ENCODE measurements around the gene CIDEB. TPM values are rescaled to one million over a fixed set of nuclear protein-coding genes. Genes with fewer than 3 reads are reported as not detected.

Gene CIDEB
- total RNA-seq, 2 donors from 2014 or later = 14.5 to 16.8 TPM

DNA sequence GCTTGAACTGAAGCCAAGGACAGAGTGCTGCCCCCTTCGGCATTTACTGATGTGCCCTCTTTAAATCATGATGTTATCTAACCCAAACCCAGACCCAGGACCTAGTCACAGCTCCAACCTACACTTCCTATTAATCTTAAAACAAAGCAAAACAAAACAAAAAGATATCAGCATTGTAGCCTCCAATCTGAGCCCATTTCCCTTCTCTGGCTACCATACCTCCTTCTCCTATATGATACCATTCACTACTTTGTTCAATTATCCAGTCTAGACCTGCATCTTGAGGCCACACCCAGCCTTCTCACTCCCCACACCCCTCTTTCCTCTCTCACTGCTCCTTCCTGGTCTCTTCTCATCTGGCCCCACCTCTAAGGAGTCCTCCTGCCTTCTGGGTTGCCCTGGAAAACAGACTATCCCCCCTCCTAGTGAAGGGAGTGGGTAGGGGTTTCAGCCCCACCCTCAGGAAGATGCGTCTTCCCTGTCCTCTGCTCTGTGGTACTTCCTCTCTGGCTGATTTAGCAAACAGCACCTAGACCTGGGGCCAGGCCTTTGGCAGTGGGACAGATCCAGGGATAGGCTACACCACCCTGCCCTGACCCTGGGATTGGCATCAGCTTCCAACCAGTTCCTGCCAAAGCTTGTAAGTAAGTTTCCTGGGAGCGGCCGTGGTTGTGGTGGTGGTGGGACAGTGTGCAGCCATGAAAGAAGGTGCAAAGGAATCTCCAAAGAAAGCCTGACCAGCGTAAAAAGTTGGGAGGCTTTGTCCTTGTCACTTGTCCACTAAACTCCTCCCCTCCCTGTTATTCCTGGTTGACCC is 6.8 kb upstream of the CIDEB start:
- ATAC-seq (no peak), DNase-seq (no peak)
- no peaks in the 10 kb centered on the region for H3K9me3 ChIP-seq (ENCODE audit: control insufficient read depth, low read length, poor library complexity, severe bottlenecking)
- peaks cover 3% of the 10 kb centered on the region for H3K36me3 Mint-ChIP-seq (ENCODE audit: low read depth)
- peaks cover 9% of the 10 kb centered on the region for H3K27me3 Mint-ChIP-seq
- H3K27ac Mint-ChIP-seq = peak overlapping the region; percentile 96
- H3K4me3 Mint-ChIP-seq = peak overlapping the region; percentile 87
- H3K4me1 Mint-ChIP-seq = peaks cover 52% of the 10 kb centered on the region

DNA sequence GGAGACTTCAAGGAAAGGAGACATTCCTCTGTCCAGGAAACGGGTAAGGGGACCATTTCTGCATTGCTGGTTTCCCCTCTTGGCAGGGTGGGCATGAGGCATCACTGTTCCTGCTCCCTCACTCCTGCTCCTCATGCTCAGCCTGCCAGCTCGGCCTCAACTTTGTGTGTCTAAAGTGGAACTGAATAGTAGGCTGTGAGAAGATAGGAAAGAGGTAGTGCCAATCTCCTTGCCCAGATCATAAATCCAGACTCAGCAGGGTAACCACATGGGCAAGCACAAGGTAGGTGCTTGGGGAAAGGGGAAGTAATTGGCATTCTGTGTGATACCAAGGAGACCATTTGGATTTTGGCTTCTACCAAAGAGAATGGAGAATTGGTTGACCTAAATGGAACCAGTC is 6.1 kb upstream of the CIDEB start:
- no peak for DNase-seq
- no peak for ATAC-seq
- H3K9me3 ChIP-seq (ENCODE audit: control insufficient read depth, low read length, poor library complexity, severe bottlenecking) = no peaks in the 10 kb centered on the region
- Mint-ChIP-seq H3K4me3 (peak overlapping the region; percentile 87), H3K27me3 (peaks cover 2% of the 10 kb centered on the region), H3K27ac (peak overlapping the region; percentile 96), H3K4me1 (peaks cover 59% of the 10 kb centered on the region), H3K36me3 (ENCODE audit: low read depth) (peaks cover 3% of the 10 kb centered on the region)

DNA sequence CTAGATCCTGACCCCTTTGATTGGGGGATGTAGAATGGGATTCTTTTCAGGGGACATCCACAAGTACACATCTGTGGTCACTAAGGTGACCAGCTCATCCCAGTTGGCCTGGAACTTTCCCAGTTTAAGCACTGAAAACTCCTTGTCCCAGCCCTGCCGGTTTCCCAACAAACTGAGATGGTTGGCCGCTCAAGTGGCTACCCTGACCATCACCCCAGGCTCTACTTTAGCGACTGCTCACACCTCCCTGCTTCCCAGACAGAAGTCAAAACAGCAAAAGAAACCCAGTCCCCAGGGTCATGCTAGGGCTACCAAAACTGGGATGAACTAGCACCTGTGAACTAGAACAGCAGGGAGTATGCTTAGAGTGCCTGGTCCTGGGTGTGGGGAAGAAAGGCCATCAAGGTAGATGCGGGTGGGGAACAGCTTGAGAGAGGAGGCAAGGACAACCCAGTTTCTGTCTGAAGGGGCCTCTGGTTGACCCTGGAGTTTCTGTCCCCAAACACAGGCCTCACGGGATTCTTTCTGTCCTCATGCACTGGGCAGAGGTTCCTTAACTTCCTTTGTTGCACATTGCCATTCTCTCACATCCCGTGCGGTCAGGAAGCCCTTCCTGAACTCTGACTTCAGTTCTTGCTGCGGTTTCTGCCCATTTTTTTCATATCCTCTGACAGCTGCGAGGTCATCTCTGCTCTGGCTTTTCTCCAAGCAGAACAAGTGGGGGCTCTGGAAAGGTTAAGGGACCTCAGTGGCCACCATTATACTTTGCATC is 5.1 kb upstream of the CIDEB start:
- no peaks in the 10 kb centered on the region for H3K27me3 Mint-ChIP-seq
- H3K9me3 ChIP-seq (ENCODE audit: control insufficient read depth, low read length, poor library complexity, severe bottlenecking) = no peaks in the 10 kb centered on the region

DNA sequence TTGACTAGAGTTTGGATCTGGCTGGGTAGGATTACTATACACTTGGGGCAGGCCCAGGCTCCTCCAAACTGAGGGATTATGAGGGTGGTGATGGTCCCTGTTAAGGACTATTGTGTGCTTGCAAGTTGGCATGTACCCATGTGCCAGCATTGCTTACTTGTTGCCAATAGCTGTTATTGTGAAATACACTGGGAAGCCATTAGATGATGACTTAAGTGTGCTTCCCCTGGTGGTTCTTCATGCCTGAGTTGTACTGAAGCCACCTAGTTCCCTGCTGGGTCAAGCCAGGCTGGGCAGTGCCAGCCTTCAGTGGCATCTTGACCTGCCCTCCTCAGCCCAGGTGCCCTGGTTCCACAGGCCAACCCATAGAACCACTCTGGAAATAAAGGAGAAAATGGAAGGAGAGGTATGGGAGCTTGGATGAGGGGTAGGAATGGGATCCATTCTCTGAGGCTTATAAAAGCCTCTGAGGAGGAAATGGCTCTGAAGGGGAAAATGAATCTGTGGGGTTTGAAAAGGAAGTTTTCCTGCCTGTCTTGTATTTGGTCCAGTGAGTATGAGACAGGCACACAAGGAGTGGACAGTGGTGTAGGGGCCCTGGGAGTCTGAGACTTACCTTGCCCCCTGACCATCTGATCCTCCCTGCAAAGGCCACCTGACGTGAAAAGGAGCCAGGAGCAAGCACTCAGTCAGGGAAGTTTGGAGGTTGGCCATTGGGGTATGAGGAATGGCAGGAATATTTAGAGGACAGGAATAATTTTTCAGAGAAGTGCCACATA is 4.2 kb upstream of the CIDEB start:
- DNase-seq (no peak), ATAC-seq (peak; percentile 5)
- H3K4me1 Mint-ChIP-seq = peaks cover 64% of the 10 kb centered on the region
- H3K36me3 Mint-ChIP-seq (ENCODE audit: low read depth) = peaks cover 6% of the 10 kb centered on the region
- H3K9me3 ChIP-seq (ENCODE audit: control insufficient read depth, low read length, poor library complexity, severe bottlenecking) = no peaks in the 10 kb centered on the region
- peak overlapping the region; percentile 87 for H3K4me3 Mint-ChIP-seq
- H3K27me3 Mint-ChIP-seq = no peaks in the 10 kb centered on the region
- H3K27ac Mint-ChIP-seq = peak overlapping the region; percentile 96

More for the DNA sequence above, 5.1 kb upstream of the CIDEB start:
- H3K36me3 Mint-ChIP-seq (ENCODE audit: low read depth) = peaks cover 6% of the 10 kb centered on the region
- H3K4me3 Mint-ChIP-seq = peak overlapping the region; percentile 87
- peaks cover 63% of the 10 kb centered on the region for H3K4me1 Mint-ChIP-seq
- DNase-seq = no peak
- ATAC-seq = no peak
- peak overlapping the region; percentile 96 for H3K27ac Mint-ChIP-seq

DNA sequence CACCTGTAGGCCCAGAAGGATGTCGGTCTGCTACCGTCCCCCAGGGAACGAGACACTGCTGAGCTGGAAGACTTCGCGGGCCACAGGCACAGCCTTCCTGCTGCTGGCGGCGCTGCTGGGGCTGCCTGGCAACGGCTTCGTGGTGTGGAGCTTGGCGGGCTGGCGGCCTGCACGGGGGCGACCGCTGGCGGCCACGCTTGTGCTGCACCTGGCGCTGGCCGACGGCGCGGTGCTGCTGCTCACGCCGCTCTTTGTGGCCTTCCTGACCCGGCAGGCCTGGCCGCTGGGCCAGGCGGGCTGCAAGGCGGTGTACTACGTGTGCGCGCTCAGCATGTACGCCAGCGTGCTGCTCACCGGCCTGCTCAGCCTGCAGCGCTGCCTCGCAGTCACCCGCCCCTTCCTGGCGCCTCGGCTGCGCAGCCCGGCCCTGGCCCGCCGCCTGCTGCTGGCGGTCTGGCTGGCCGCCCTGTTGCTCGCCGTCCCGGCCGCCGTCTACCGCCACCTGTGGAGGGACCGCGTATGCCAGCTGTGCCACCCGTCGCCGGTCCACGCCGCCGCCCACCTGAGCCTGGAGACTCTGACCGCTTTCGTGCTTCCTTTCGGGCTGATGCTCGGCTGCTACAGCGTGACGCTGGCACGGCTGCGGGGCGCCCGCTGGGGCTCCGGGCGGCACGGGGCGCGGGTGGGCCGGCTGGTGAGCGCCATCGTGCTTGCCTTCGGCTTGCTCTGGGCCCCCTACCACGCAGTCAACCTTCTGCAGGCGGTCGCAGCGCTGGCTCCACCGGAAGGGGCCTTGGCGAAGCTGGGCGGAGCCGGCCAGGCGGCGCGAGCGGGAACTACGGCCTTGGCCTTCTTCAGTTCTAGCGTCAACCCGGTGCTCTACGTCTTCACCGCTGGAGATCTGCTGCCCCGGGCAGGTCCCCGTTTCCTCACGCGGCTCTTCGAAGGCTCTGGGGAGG is 3.1 kb upstream of the CIDEB start, which contains the start of gene LTB4R:
Gene LTB4R, plus strand, starts transcription at position 857 of the 959 bp plus-strand sequence. CDS start 4,150 bp downstream, outside the sequence.
- Mint-ChIP-seq H3K27ac (peak within 1 kb of the TSS; percentile 96), H3K4me1 (peaks cover 64% of the 10 kb centered on the region), H3K36me3 (ENCODE audit: low read depth) (peaks cover 9% of the 10 kb centered on the region), H3K27me3 (no peaks in the 10 kb centered on the region), H3K4me3 (peak within 1 kb of the TSS; percentile 87)
- DNase-seq = peak; percentile 58 to 62 (median 62)
- ATAC-seq = peak; percentile 86
- no peaks in the 10 kb centered on the region for H3K9me3 ChIP-seq (ENCODE audit: control insufficient read depth, low read length, poor library complexity, severe bottlenecking)

GRCh38 chr14:24310265-24310645 is 2.5 kb upstream of the CIDEB start:
- no peaks in the 10 kb centered on the region for H3K27me3 Mint-ChIP-seq
- H3K4me3 Mint-ChIP-seq = peak overlapping the region; percentile 87
- H3K9me3 ChIP-seq (ENCODE audit: control insufficient read depth, low read length, poor library complexity, severe bottlenecking) = no peaks in the 10 kb centered on the region
- ATAC-seq (no peak), DNase-seq (no peak)
- H3K4me1 Mint-ChIP-seq = peaks cover 59% of the 10 kb centered on the region
- peaks cover 15% of the 10 kb centered on the region for H3K36me3 Mint-ChIP-seq (ENCODE audit: low read depth)
- peak overlapping the region; percentile 91 for H3K27ac Mint-ChIP-seq

DNA sequence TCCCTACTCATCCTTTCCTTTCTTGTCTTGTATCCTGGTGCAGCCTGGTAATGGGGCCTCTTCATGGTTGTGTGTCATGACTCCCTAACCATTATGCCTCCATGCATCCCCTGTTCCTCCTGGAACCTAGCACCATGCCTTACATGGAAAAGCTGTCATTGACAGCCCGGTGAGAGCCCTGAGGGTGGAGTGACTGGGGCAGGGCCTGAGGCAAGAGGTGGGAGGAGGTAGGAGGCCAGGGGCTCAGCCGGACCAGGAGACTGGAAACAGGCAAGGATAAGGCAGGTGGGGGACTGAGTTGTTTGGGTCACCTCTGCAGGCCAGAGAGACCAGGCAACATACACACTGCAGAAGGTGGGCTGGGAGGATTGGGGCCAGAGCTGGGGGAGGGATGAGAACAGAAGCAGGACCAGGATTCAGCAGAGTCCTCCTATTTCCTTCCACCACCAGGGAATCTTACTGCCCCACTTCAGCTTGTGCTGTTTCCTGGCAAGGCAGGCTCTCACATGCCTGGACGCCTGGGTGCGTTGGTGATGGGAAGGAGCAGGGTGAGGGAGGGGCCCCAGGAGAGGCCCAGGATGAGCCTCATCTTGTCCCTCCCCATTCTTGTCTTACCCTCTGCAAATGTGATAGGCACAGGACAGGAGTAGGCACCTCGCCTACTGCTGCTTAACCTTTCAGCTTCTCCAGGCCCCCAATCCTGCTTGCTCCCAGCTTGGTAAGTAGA is 1.9 kb upstream of the CIDEB start, which contains the start of gene LTB4R2:
Gene LTB4R2, plus strand, starts transcription at position 603 of the 727 bp plus-strand sequence. CDS start 525 bp downstream, outside the sequence.
- Mint-ChIP-seq H3K4me3 (peak within 1 kb of the TSS; percentile 87), H3K27ac (peak within 1 kb of the TSS; percentile 91), H3K27me3 (no peaks in the 10 kb centered on the region), H3K36me3 (ENCODE audit: low read depth) (peaks cover 18% of the 10 kb centered on the region), H3K4me1 (peaks cover 54% of the 10 kb centered on the region)
- H3K9me3 ChIP-seq (ENCODE audit: control insufficient read depth, low read length, poor library complexity, severe bottlenecking) = no peaks in the 10 kb centered on the region
- ATAC-seq (no peak), DNase-seq (no peak)

DNA sequence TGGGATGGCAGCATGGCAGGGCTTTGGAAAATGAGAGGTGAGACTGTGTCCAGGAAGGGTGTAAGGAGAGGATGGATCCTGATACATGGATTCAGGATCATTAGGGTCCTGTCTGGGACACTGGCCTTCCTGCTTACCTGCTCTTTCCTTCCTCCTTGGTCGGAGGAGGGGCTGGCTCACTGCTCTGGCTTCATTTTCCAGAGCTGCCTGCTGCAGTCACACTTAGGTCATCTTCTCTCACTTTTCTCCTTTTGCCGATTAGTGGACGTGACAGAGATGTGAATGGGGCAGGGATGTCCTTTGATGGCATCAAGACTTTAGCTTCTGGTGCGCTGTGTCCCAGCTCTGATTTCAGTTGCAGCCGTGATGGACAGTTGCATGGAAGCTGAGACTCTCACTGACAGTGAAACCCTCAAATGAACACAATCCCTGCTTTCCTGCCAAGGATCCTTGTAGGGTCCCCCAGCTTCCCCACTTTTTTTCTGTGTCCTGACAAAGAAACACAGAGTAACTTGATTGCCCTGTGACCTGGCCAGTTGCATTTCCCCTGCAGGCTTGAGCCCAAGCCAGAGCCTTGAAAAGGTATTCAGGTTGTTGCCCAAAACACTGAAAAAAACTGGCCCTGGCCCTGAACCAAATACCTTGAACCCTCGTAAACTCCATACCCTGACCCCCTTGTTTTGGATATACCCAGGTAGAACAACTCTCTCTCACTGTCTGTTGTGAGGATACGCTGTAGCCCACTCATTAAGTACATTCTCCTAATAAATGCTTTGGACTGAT is 756 bp upstream of the CIDEB start:
- peak overlapping the region; percentile 91 for H3K27ac Mint-ChIP-seq
- no peaks in the 10 kb centered on the region for H3K9me3 ChIP-seq (ENCODE audit: control insufficient read depth, low read length, poor library complexity, severe bottlenecking)
- ATAC-seq = no peak
- no peaks in the 10 kb centered on the region for H3K27me3 Mint-ChIP-seq
- H3K4me1 Mint-ChIP-seq = peaks cover 44% of the 10 kb centered on the region
- no peak for DNase-seq
- peaks cover 17% of the 10 kb centered on the region for H3K36me3 Mint-ChIP-seq (ENCODE audit: low read depth)
- H3K4me3 Mint-ChIP-seq = peak overlapping the region; percentile 62

GRCh38 chr14:24307156-24307574 is 612 bp downstream of the CIDEB start:
- H3K4me3 Mint-ChIP-seq = peak overlapping the region; percentile 68
- peaks cover 17% of the 10 kb centered on the region for H3K36me3 Mint-ChIP-seq (ENCODE audit: low read depth)
- H3K27me3 Mint-ChIP-seq = no peaks in the 10 kb centered on the region
- no peaks in the 10 kb centered on the region for H3K9me3 ChIP-seq (ENCODE audit: control insufficient read depth, low read length, poor library complexity, severe bottlenecking)
- no peak overlapping the region for H3K27ac Mint-ChIP-seq
- H3K4me1 Mint-ChIP-seq = peaks cover 32% of the 10 kb centered on the region
- ATAC-seq (no peak), DNase-seq (no peak)

DNA sequence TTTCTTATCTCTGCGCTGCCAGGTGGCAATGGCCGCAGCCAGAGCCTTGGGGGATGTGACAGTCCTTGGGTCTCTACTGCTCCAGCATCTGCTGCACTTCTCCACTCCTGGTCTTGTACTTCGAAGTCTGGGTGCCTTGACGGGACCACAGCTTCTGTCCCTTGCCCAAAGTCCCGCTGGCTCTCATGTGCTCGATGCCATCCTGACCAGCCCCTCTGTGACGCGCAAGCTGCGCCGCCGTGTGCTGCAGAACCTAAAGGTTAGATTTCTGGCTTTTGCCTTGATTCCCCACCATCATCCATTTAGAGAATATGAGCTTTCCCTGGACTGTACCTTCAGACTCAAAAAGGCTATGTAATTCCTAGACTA is 3.8 kb downstream of the CIDEB start:
- H3K4me1 Mint-ChIP-seq = peaks cover 19% of the 10 kb centered on the region
- H3K27ac Mint-ChIP-seq = no peak overlapping the region
- ATAC-seq (no peak), DNase-seq (no peak)
- H3K27me3 Mint-ChIP-seq = no peaks in the 10 kb centered on the region
- no peak overlapping the region for H3K4me3 Mint-ChIP-seq
- peaks cover 17% of the 10 kb centered on the region for H3K36me3 Mint-ChIP-seq (ENCODE audit: low read depth)
- no peaks in the 10 kb centered on the region for H3K9me3 ChIP-seq (ENCODE audit: control insufficient read depth, low read length, poor library complexity, severe bottlenecking)

- Mint-ChIP-seq H3K27ac (peak overlapping the region; percentile 93), H3K4me3 (peak overlapping the region; percentile 96), H3K4me1 (peaks cover 30% of the 10 kb centered on the region)
Measured at GRCh38 chr14:24300326-24300980, 7.3 kb downstream of the CIDEB start.

More at GRCh38 chr14:24300326-24300980, 7.3 kb downstream of the CIDEB start:
- no peaks in the 10 kb centered on the region for H3K9me3 ChIP-seq (ENCODE audit: control insufficient read depth, low read length, poor library complexity, severe bottlenecking)
- DNase-seq (no peak), ATAC-seq (no peak)
- peaks cover 17% of the 10 kb centered on the region for H3K36me3 Mint-ChIP-seq (ENCODE audit: low read depth)
- no peaks in the 10 kb centered on the region for H3K27me3 Mint-ChIP-seq

All from T-helper 17 cell (primary cell).